ENCODE data around the gene CCDC167.
A peak's percentile ranks its signal among the peaks of the same experiment; 100 is the strongest.
"Not testable (repeated sequence)": the region's sequence is repeated elsewhere in the genome, so short reads cannot be mapped to it uniquely, and the experiment has no call there.

The CCDC167 gene

GRCh38 chr6:37501632-37502491 is 2.2 kb upstream of the CCDC167 start:
- in situ Hi-C loops (cut with HindIII; ENCODE audit: low sequenced_read_pairs): no loop called here
- no peak for TF ChIP-seq CTCF (IDR thresholded peaks at IDR 0.05; ENCODE audit: low read depth, low read length)
- H3K4me3 ChIP-seq (ENCODE audit: low read depth, low read length): no peak overlapping the region
- DNase-seq (ENCODE audit: low read depth, low spot score): no peak

DNA sequence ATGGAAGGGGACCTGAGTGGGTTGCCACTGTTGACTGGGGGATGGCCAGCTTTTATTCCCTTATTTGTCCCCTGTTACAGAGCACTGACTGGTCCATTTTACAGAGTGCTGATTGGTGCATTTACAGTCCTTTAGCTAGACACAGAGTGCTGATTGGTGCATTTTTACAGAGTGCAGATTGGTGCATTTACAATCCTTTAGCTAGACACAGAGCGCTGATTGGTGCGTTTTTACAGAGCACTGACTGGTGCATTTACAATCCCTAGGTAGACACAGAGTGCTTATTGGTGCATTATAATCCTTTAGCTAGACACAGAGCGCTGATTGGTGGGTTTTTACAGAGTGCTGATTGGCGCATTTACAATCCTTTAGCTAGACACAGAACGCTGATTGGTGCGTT is 1.2 kb upstream of the CCDC167 start:
- in situ Hi-C loops (cut with HindIII; ENCODE audit: low sequenced_read_pairs); DNase-seq (ENCODE audit: low read depth, low spot score); H3K4me3 ChIP-seq (ENCODE audit: low read depth, low read length): not testable (repeated sequence)

DNA sequence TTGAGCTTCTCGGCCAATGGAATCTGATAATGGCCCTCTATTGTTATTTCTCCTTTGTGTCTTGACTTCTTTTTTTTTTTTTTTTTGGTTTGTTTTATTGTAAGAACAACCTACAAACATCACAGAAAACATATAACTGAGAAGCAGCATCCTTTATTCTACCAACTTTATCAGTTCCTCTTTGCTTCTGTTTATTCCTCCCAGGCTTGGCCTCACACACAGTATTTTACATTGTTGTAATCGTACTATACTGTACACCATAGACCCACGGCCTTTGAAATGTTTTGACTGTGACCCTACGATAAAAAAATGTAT is 558 bp upstream of the CCDC167 start:
- H3K4me3 ChIP-seq (ENCODE audit: low read depth, low read length): peak overlapping the region; percentile 79
- no peak for DNase-seq (ENCODE audit: low read depth, low spot score)
- TF ChIP-seq CTCF (IDR thresholded peaks at IDR 0.05; ENCODE audit: low read depth, low read length): no peak

DNA sequence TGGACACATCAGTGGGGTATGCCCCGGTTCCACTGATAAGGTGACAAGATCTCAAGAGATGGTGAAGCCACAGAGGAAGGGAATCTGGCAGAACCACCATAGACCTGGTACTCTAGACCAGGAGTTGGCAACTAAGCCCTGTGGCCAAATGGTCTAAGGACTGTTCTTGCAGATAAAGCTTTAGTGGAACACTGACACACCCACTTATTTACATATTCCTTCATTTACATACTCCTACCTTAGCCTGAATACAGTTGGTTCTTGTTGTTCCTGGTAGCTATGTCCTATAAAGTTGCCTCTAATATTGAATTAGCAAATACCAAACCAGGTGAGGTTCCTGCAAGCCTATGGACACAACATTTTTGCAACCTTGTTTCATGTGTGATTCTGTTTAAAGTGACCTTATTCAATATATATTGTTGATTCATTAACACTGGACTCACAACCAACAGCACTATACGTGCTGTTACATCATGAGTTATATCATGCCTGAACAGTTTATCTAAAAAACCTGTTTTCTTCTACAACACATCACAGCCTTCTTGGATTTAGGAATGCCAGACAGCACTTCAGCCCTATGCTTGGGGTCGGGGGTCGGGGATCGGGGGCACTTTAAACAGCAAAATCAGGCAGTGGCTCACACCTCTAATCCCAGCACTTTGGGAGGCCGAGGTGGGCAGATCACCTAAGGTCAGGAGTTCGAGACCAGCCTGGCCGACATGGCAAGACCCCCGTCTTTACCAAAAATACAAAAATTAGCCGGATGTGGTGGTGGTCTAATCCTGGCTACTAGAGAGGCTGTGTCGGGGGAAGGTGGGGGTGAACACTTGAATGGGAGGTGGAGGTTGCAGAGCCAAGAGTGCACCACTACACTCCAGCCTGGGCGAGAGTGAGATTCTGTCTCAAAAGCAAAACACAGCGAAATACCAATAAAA is 2.5 kb downstream of the CCDC167 start:
- DNase-seq (ENCODE audit: low read depth, low spot score): no peak
- in situ Hi-C loops (cut with HindIII; ENCODE audit: low sequenced_read_pairs): no loop called here
- no peak for TF ChIP-seq CTCF (IDR thresholded peaks at IDR 0.05; ENCODE audit: low read depth, low read length)
- H3K4me3 ChIP-seq (ENCODE audit: low read depth, low read length): no peak overlapping the region

More for the DNA sequence above, 558 bp upstream of the CCDC167 start:
- in situ Hi-C loops (cut with HindIII; ENCODE audit: low sequenced_read_pairs): no loop called here

GRCh38 chr6:37495244-37495934 is 4.3 kb downstream of the CCDC167 start:
- DNase-seq (ENCODE audit: low read depth, low spot score): no peak
- H3K4me3 ChIP-seq (ENCODE audit: low read depth, low read length): no peak overlapping the region
- in situ Hi-C loops (cut with HindIII; ENCODE audit: low sequenced_read_pairs): no loop called here
- TF ChIP-seq CTCF (IDR thresholded peaks at IDR 0.05; ENCODE audit: low read depth, low read length): no peak

- no peak for DNase-seq (ENCODE audit: low read depth, low spot score)
- no peak for TF ChIP-seq CTCF (IDR thresholded peaks at IDR 0.05; ENCODE audit: low read depth, low read length)
- H3K4me3 ChIP-seq (ENCODE audit: low read depth, low read length): no peak overlapping the region
- in situ Hi-C loops (cut with HindIII; ENCODE audit: low sequenced_read_pairs): no loop called here
Measured at GRCh38 chr6:37493661-37493995, 6.1 kb downstream of the CCDC167 start.
